Transverse colon (tissue), 3 donors: ENCODE results near the gene TNFRSF11A.

Experiments
- CTCF ChIP-seq, 5 experiments: fragments of 200-600 bp in 3 of 5; fragments of 450-650 bp in 2 of 5; sonication (generic) in 3 of 5; IDR thresholded peaks; 1 replicate in 2 of 5; 2 replicates in 3 of 5; pipeline ENCODE4 v1.5.1; 2016 to 2017; ENCODE audit warnings: antibody characterized with exemption in 5 of 5, inconsistent platforms in 3 of 5, mild to moderate bottlenecking in 2 of 5, moderate library complexity in 1 of 5
- POLR2A ChIP-seq: fragments of 450-650 bp; IDR thresholded peaks from one replicate; pipeline ENCODE4 v1.6.1; 2016; ENCODE audit warnings: antibody characterized with exemption, mild to moderate bottlenecking, moderate library complexity

GRCh38 chr18:62338446-62339105, 13.5 kb downstream of the TNFRSF11A start:
- TF ChIP-seq POLR2A (no peak), CTCF (IDR thresholded peaks at IDR 0.05) (no peak)
